KMS-11 (cell line): ENCODE data around the gene ENG.

Experiments
- H2AFZ ChIP-seq: fragments of 200-600 bp; sonication (generic); 2 replicates; pipeline ENCODE4 v1.6.1; 2016; ENCODE audit warnings: antibody characterized with exemption, mixed run types, low read depth
- H3K27ac ChIP-seq: fragments of 200-600 bp; sonication (generic); 2 replicates; pipeline ENCODE4 v1.6.1; 2016; ENCODE audit warnings: mild to moderate bottlenecking, mixed run types
- H3K27me3 ChIP-seq: fragments of 200-600 bp; sonication (generic); 2 replicates; pipeline ENCODE4 v1.6.1; 2017; ENCODE audit warnings: mild to moderate bottlenecking, low read depth, mixed run types, moderate library complexity; ENCODE audit not compliant: insufficient read depth
- H3K36me3 ChIP-seq: fragments of 200-600 bp; sonication (generic); 2 replicates; pipeline ENCODE4 v1.6.1; 2017; ENCODE audit warnings: mild to moderate bottlenecking, mixed run types; ENCODE audit not compliant: insufficient read depth
- H3K4me1 ChIP-seq: fragments of 200-600 bp; sonication (generic); 2 replicates; pipeline ENCODE4 v1.6.1; 2016; ENCODE audit warnings: mild to moderate bottlenecking, low read depth, mixed run types; ENCODE audit not compliant: poor library complexity, severe bottlenecking
- H3K4me2 ChIP-seq: fragments of 200-600 bp; sonication (generic); 2 replicates; pipeline ENCODE4 v1.7.0; 2016; ENCODE audit warnings: mild to moderate bottlenecking, mixed run types
- H3K4me3 ChIP-seq: fragments of 200-600 bp; sonication (generic); IDR thresholded peaks from 2 replicates; pipeline ENCODE4 v1.6.1; 2017; ENCODE audit warnings: low read depth, low read length, mixed read lengths; ENCODE audit not compliant: insufficient read depth
- H3K79me2 ChIP-seq: fragments of 200-600 bp; sonication (generic); 2 replicates; pipeline ENCODE4 v1.6.1; 2016; ENCODE audit warnings: low read depth, mixed run types; ENCODE audit not compliant: insufficient read depth
- H3K9ac ChIP-seq: fragments of 200-600 bp; sonication (generic); 2 replicates; pipeline ENCODE4 v1.6.1; 2016; ENCODE audit warnings: mild to moderate bottlenecking, mixed run types
- H4K20me1 ChIP-seq: fragments of 200-600 bp; sonication (generic); 2 replicates; pipeline ENCODE4 v1.6.1; 2016; ENCODE audit warnings: mild to moderate bottlenecking, mixed run types; ENCODE audit not compliant: insufficient read depth
- TF ChIP-seq, protein P1 (sequence below): fragments of 200-600 bp; sonication (generic); conservative IDR thresholded peaks from 2 replicates; pipeline ENCODE4 v1.6.1; 2017; ENCODE audit warnings: low read depth, mild to moderate bottlenecking, antibody characterized with exemption, low read length, moderate library complexity, mixed read lengths

The ENG gene

DNA sequence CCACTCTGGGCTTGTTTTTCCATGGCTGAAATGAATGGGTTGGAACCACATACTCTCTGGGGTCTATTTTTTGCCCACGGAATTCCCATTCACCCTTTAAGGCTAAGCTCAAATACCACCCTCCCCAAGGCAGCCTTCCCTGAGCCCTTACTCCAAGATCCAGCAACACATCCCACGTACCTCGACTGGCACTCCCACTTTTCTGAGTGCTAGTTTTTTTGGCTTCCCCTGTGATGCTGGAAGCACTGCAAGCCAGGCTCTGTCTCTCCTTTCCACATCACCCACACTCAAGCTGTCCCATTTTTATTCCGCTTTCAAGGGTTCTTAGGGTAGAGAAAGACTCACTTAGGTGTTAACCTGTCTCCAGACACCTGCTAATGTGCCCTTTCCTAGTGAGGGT lies 38.9 kb upstream of the ENG start:
- no peak overlapping the region for H3K4me2 ChIP-seq
- no peaks in the 10 kb centered on the region for H3K4me1 ChIP-seq
- TF ChIP-seq, protein P1, sequence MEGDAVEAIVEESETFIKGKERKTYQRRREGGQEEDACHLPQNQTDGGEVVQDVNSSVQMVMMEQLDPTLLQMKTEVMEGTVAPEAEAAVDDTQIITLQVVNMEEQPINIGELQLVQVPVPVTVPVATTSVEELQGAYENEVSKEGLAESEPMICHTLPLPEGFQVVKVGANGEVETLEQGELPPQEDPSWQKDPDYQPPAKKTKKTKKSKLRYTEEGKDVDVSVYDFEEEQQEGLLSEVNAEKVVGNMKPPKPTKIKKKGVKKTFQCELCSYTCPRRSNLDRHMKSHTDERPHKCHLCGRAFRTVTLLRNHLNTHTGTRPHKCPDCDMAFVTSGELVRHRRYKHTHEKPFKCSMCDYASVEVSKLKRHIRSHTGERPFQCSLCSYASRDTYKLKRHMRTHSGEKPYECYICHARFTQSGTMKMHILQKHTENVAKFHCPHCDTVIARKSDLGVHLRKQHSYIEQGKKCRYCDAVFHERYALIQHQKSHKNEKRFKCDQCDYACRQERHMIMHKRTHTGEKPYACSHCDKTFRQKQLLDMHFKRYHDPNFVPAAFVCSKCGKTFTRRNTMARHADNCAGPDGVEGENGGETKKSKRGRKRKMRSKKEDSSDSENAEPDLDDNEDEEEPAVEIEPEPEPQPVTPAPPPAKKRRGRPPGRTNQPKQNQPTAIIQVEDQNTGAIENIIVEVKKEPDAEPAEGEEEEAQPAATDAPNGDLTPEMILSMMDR = no peak
- no peak overlapping the region for H3K9ac ChIP-seq
- no peak overlapping the region for H3K4me3 ChIP-seq
- H3K27ac ChIP-seq = no peak overlapping the region
- H3K27me3 ChIP-seq = no peaks in the 10 kb centered on the region
- H2AFZ ChIP-seq = no peak overlapping the region
- H4K20me1 ChIP-seq = no peaks in the 10 kb centered on the region
- H3K79me2 ChIP-seq = 0 out of 2 replicates have a peak, but pooled peaks cover under 1% of the 10 kb centered on the region
- H3K36me3 ChIP-seq = no peaks in the 10 kb centered on the region; the same call in 1 of the 2 replicates

DNA sequence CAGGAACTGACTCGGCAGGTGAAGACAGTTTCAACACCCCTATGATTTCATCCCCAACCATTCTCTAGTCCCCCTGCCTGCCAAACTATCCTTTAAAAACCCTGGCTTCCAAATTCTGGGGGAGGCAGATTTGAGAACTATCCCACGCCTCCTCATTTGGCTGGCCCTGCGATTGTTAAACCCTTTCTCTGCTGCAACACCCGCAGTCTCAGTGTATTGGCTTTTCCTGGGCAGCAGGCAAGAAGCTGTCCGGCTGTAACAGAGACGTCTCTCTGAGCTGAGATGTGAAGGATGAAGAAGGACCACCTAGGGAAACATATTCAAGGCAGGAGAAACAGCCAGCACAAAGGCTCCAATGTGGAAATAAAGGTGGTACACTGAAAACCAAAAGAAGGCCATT lies 38.4 kb upstream of the ENG start:
- Histone ChIP-seq H3K4me3 (no peak overlapping the region), H4K20me1 (no peaks in the 10 kb centered on the region), H3K79me2 (no peaks in the 10 kb centered on the region), H3K27ac (no peak overlapping the region), H3K4me2 (no peak overlapping the region), H3K36me3 (no peaks in the 10 kb centered on the region; the same call in 1 of the 2 replicates), H3K27me3 (no peaks in the 10 kb centered on the region), H3K9ac (no peak overlapping the region), H3K4me1 (no peaks in the 10 kb centered on the region), H2AFZ (no peak overlapping the region)
- TF ChIP-seq, protein P1 = no peak

- TF ChIP-seq, protein P1 = no peak
These were observed 35.6 kb upstream of the ENG start for GRCh38 chr9:127890053-127890452.

DNA sequence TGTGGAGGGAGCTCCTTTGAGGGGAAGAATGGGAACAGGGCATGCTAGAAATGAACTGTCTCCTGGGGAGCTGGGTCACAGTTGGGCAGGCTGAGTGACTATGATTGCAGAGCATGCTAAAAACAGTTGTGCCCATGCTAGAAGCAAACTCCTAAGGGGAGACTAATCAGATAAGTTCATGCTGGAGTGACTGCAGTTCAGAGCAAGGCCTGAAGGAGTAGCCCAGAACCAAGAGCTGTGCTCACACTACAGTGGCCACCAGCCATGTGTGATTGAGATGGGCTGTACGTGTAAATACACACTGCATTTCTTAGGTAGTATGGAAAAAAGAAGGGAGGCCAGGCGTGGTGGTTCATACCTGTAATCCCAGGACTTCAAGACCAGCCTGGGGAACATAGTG lies 33.3 kb upstream of the ENG start:
- no peak overlapping the region for H2AFZ ChIP-seq
- TF ChIP-seq, protein P1 = no peak
- H3K36me3 ChIP-seq = no peaks in the 10 kb centered on the region
- H3K4me1 ChIP-seq = no peaks in the 10 kb centered on the region
- no peak overlapping the region for H3K27ac ChIP-seq
- H3K27me3 ChIP-seq = no peaks in the 10 kb centered on the region
- no peaks in the 10 kb centered on the region for H4K20me1 ChIP-seq
- no peak overlapping the region for H3K4me3 ChIP-seq
- H3K4me2 ChIP-seq = no peak overlapping the region
- H3K79me2 ChIP-seq = no peaks in the 10 kb centered on the region
- H3K9ac ChIP-seq = no peak overlapping the region

More at GRCh38 chr9:127890053-127890452, 35.6 kb upstream of the ENG start:
- no peaks in the 10 kb centered on the region for H4K20me1 ChIP-seq
- no peak overlapping the region for H3K9ac ChIP-seq
- no peak overlapping the region for H3K27ac ChIP-seq
- H3K27me3 ChIP-seq = no peaks in the 10 kb centered on the region
- no peaks in the 10 kb centered on the region for H3K79me2 ChIP-seq
- H2AFZ ChIP-seq = no peak overlapping the region
- H3K4me2 ChIP-seq = no peak overlapping the region
- no peaks in the 10 kb centered on the region for H3K4me1 ChIP-seq
- no peaks in the 10 kb centered on the region; the same call in 1 of the 2 replicates for H3K36me3 ChIP-seq
- no peak overlapping the region for H3K4me3 ChIP-seq
